K562 (cell line): ENCODE measurements around the gene ATP2A3. TPM values are rescaled to one million over a fixed set of nuclear protein-coding genes. Genes with fewer than 3 reads are reported as not detected.

ENCODE experiments used
- ATAC-seq: fragments of 200-7000 bp; cut with Tn5 transposase; 3 replicates; pipeline ENCODE4 v1.9.1; 2020; ENCODE audit warnings: moderate library complexity
- BruUV-seq: library from RNA; stranded (reverse); fragments of 400-500 nt; replicated peaks from 2 replicates; lab custom pipeline; 2021; lab: Mats Ljungman, UMichigan
- CTCF ChIA-PET: fragments of 300-600 bp; formaldehyde crosslinking; extraction: SDS; loops from one replicate; lab custom pipeline; 2021; ENCODE audit warnings: low intra/inter-chr PET ratio; lab: Yijun Ruan, JAX
- POLR2A ChIA-PET: fragments of 300-600, 350-650 bp; sonication (Branson Sonifier 250); formaldehyde crosslinking; extraction: SDS; loops from one replicate; lab custom pipeline; 2021; ENCODE audit warnings: antibody characterized with exemption, inconsistent platforms; lab: Yijun Ruan, JAX
- DNase-seq, 4 experiments: peaks; one replicate each; pipeline versions ENCODE4 v3.0.0 to v3.0.0-alpha.2; 2011 to 2018; ENCODE audit warnings: low spot score in 3 of 4, mixed read lengths in 3 of 4; ENCODE audit errors: extremely low read depth in 1 of 4
- FAIRE-seq: peaks from 2 replicates; lab custom pipeline; 2011; peaks lifted over from hg19 to GRCh38; lab: Jason Lieb, UNC
- H2AFZ ChIP-seq: 2 replicates; pipeline ENCODE4 v1.6.0; 2011; ENCODE audit warnings: low read depth, low read length, control low read depth, inconsistent platforms
- H3K27ac ChIP-seq: fragments of 200-600 bp; 3 replicates; pipeline ENCODE4 v1.8.0; 2011; ENCODE audit warnings: low read depth, mild to moderate bottlenecking, control low read depth, inconsistent platforms, low read length, moderate library complexity, mixed read lengths; ENCODE audit errors: extremely low read depth
- H3K27me3 ChIP-seq, 2 experiments: fragments of 300-600 bp in 1 of 2; 2 replicates in 1 of 2; 3 replicates in 1 of 2; pipeline versions ENCODE4 v1.6.0 to v1.8.0; 2011; ENCODE audit warnings: inconsistent platforms in 2 of 2, low read length in 2 of 2, mild to moderate bottlenecking in 1 of 2, mixed read lengths in 1 of 2, moderate library complexity in 1 of 2; ENCODE audit not compliant: control insufficient read depth in 2 of 2, insufficient read depth in 2 of 2
- H3K36me3 ChIP-seq: fragments of 300-600 bp; 3 replicates; pipeline ENCODE4 v1.8.0; 2011; ENCODE audit warnings: mild to moderate bottlenecking, low read length, inconsistent platforms; ENCODE audit not compliant: control insufficient read depth, insufficient read depth
- H3K4me1 ChIP-seq, 2 experiments: fragments of 200-600 bp in 1 of 2; replicated peaks in 1 of 2; 2 replicates in 1 of 2; 3 replicates in 1 of 2; pipeline versions ENCODE4 v1.5.1 to v1.8.0; 2011; ENCODE audit warnings: inconsistent platforms in 2 of 2, low read length in 2 of 2, mild to moderate bottlenecking in 1 of 2, mixed read lengths in 1 of 2, moderate library complexity in 1 of 2; ENCODE audit not compliant: control insufficient read depth in 2 of 2, insufficient read depth in 2 of 2
- H3K4me2 ChIP-seq: 2 replicates; pipeline ENCODE4 v1.6.1; 2011; ENCODE audit warnings: low read length, control low read depth, inconsistent platforms, mixed read lengths; ENCODE audit not compliant: insufficient read depth
- H3K4me3 ChIP-seq: fragments of 200-600 bp; sonication (generic), shearing (Covaris generic); 2 replicates; pipeline ENCODE4 v1.5.1; 2016; ENCODE audit warnings: control low read depth, inconsistent platforms
- H3K79me2 ChIP-seq: fragments of 200-600 bp; 3 replicates; pipeline ENCODE4 v1.8.0; 2011; ENCODE audit warnings: low read length, inconsistent platforms; ENCODE audit not compliant: control insufficient read depth, insufficient read depth
- H3K9ac ChIP-seq, 2 experiments: 2 replicates each; pipeline versions ENCODE4 v1.6.0 to v1.6.1; 2011; ENCODE audit warnings: low read depth in 2 of 2, low read length in 2 of 2, control low read depth in 1 of 2, inconsistent platforms in 1 of 2, mild to moderate bottlenecking in 1 of 2, mixed read lengths in 1 of 2; ENCODE audit not compliant: insufficient read depth in 1 of 2
- H3K9me1 ChIP-seq: one replicate; pipeline ENCODE4 v1.6.0; 2011; ENCODE audit warnings: inconsistent platforms, mild to moderate bottlenecking, low read length, moderate library complexity; ENCODE audit not compliant: control insufficient read depth, insufficient read depth
- H3K9me3 ChIP-seq: replicated peaks from 2 replicates; pipeline ENCODE4 v1.5.1; 2011; ENCODE audit warnings: low read depth, low read length, inconsistent platforms; ENCODE audit not compliant: control insufficient read depth, insufficient read depth
- H4K20me1 ChIP-seq: replicated peaks from 2 replicates; pipeline ENCODE4 v1.6.1; 2011; ENCODE audit warnings: low read length, inconsistent platforms, mixed read lengths; ENCODE audit not compliant: control insufficient read depth, insufficient read depth
- ARID2 ChIP-seq: fragments of 450-650 bp; IDR thresholded peaks from 2 replicates; pipeline ENCODE4 v1.6.1; 2017; ENCODE audit warnings: antibody characterized with exemption, mild to moderate bottlenecking
- CUX1 ChIP-seq: fragments of 200-800 bp; sonication (Bioruptor generic); IDR thresholded peaks from 2 replicates; pipeline ENCODE4 v1.6.1; 2016; ENCODE audit warnings: missing genetic modification characterization, missing compliant biosample characterization
- ELK1 ChIP-seq: sonication (generic); formaldehyde crosslinking; IDR thresholded peaks from 2 replicates; pipeline ENCODE4 v1.8.1; 2022; ENCODE audit warnings: missing genetic modification reagents
- POLR2G ChIP-seq: fragments of 200-400 bp; formaldehyde crosslinking; IDR thresholded peaks from 2 replicates; pipeline ENCODE4 v1.6.1; 2017; ENCODE audit warnings: low read depth, mild to moderate bottlenecking, antibody characterized with exemption, low read length, moderate library complexity
- RBFOX2 ChIP-seq: fragments of 200-400 bp; formaldehyde crosslinking; IDR thresholded peaks from 2 replicates; pipeline ENCODE4 v1.6.1; 2017; ENCODE audit warnings: low read depth, mild to moderate bottlenecking, low read length, moderate library complexity
- RBM22 ChIP-seq: fragments of 200-400 bp; formaldehyde crosslinking; IDR thresholded peaks from 2 replicates; pipeline ENCODE4 v1.6.1; 2018; ENCODE audit warnings: low read length, low read depth; ENCODE audit not compliant: poor library complexity, severe bottlenecking
- ZMIZ1 ChIP-seq, 2 experiments: fragments of 150-350 bp in 1 of 2; IDR thresholded peaks; 2 replicates each; pipeline ENCODE4 v1.6.1; 2012 to 2016; ENCODE audit warnings: low read depth in 2 of 2, low read length in 2 of 2, mild to moderate bottlenecking in 1 of 2, moderate library complexity in 1 of 2
- ZNF699 ChIP-seq: fragments of 250-450 bp; sonication (Bioruptor Pico); IDR thresholded peaks from 2 replicates; pipeline ENCODE4 v1.8.0; 2021; ENCODE audit warnings: mild to moderate bottlenecking, moderate library complexity; ENCODE audit not compliant: insufficient replicate concordance
- WGBS: fragments of 100-300 bp; shearing (Covaris generic); methylation state at CpG from one replicate; pipeline ENCODE4 v1.1.6; 2016; ENCODE audit warnings: low coverage, mixed read lengths; ENCODE audit not compliant: insufficient coverage; ENCODE audit errors: missing lambda C conversion rate; 5-methylcytosine and 5-hydroxymethylcytosine counted together
- in situ Hi-C: fragments of 300-500 bp; cut with MboI; formaldehyde crosslinking; loops from 4 replicates; pipeline ENCODE4 v1.15.0; 2018; ENCODE audit warnings: inconsistent platforms, mixed read lengths
- intact Hi-C: fragments of 100-400 bp; cut with micrococcal nuclease; formaldehyde crosslinking; loops from 2 replicates; pipeline ENCODE4 v1.14.2; 2022
- polyA plus RNA-seq, 8 experiments: library from polyadenylated mRNA; depleted of rRNA in 4 of 8; stranded (reverse) in 5 of 8; unstranded in 3 of 8; fragments of >200 nt; fragmentation: Nextera tagmentation in 2 of 8; fragmentation: Illumina TruSeq in 1 of 8; extraction: Ambion mirVana in 2 of 8; extraction: Trizol in 1 of 8; gene quantifications; 2 replicates each; pipeline versions ENCODE4 v1.2.1 to v1.2.3, GENCODE V29; 2011 to 2014; ENCODE audit warnings: inconsistent platforms in 1 of 8, missing spikeins in 1 of 8
- total RNA-seq, 7 experiments: library from RNA; depleted of rRNA in 6 of 7; stranded (reverse); fragments of >200 nt in 6 of 7; fragmentation: Illumina TruSeq in 2 of 7; extraction: Trizol in 2 of 7; gene quantifications; 2 replicates each; pipeline versions ENCODE4 v1.2.1 to v1.2.3, GENCODE V29; 2011 to 2021; ENCODE audit warnings: low replicate concordance in 1 of 7

The ATP2A3 gene
- total and polyA plus RNA-seq, 9 of the 15 experiments (the other 6 are each of a cell fraction or from before 2014, with no cell fraction given), result 0.65 to 103 (median 31.3) TPM

- in situ Hi-C loops (no loop called here), intact Hi-C loops (no loop called here)
- Histone ChIP-seq H3K27me3 (no peaks in the 10 kb centered on the region; a peak in 1 of 5 replicates), H3K4me3 (no peak overlapping the region), H3K4me1 (peaks cover 11 to 35% of the 10 kb centered on the region in 2 experiments; a peak in 4 of 5 replicates), H3K9ac (no peak overlapping the region), H3K9me1 (no peaks in the 10 kb centered on the region), H3K4me2 (no peak overlapping the region), H3K27ac (no peak overlapping the region), H4K20me1 (no peaks in the 10 kb centered on the region), H3K36me3 (peaks cover 36% of the 10 kb centered on the region; the same call in 1 of the 3 replicates), H3K79me2 (peaks cover 27% of the 10 kb centered on the region), H3K9me3 (no peaks in the 10 kb centered on the region), H2AFZ (no peak overlapping the region)
- no TSS peak for BruUV-seq
- WGBS, result 100% methylated on average over 1 of the region's 10 CpGs
- no peak for FAIRE-seq
- no peak for DNase-seq
- peak; percentile 7 for ATAC-seq
- POLR2A ChIA-PET, result interaction anchor here (0.6 to 6.9 kb wide), 3 partner anchors 6 to 309 kb away, joined by 4 to 40 read pairs (median 5); partner anchors contain the start of gene ATP2A3
- CTCF ChIA-PET, result no interaction called here
- TF ChIP-seq ARID2 (no peak), ZMIZ1 (IDR thresholded peaks at IDR 0.05; ENCODE audit: low read depth in 2 of 2, low read length in 2 of 2) (no peak), RBFOX2 (peak; percentile 56), ELK1 (CRISPR knock-in tag) (no peak), CUX1 (CRISPR knock-in tag) (no peak), ZNF699 (no peak), POLR2G (peak; percentile 80), RBM22 (peak; percentile 8)
Observed at GRCh38 chr17:3954086-3954485, 10.2 kb downstream of the ATP2A3 start.
